ENCODE measurements around the gene TAS2R40. TPM values are rescaled to one million over a fixed set of nuclear protein-coding genes. Genes with fewer than 3 reads are reported as not detected.

TAS2R40 gene
- total RNA-seq, 2 donors from 2014 or later: not detected

- no peak overlapping the region for H3K27ac ChIP-seq
- TF ChIP-seq CTCF (IDR thresholded peaks at IDR 0.05) (no peak), POLR2A (IDR thresholded peaks at IDR 0.05) (no peak)
- no peaks in the 10 kb centered on the region for H3K9me3 ChIP-seq
- DNase-seq: no peak
- 87 to 88% methylated on average over 2 of the region's 2 CpGs for WGBS, 2 donors
- H3K4me1 ChIP-seq: no peaks in the 10 kb centered on the region
- no peaks in the 10 kb centered on the region for H3K27me3 ChIP-seq
- no peak overlapping the region for H3K4me3 ChIP-seq
- no peak for ATAC-seq
- H3K36me3 ChIP-seq (replicated peaks in 1 of 2; ENCODE audit: insufficient read depth in 1 of 2, low read depth in 2 of 2): no peaks in the 10 kb centered on the region
- intact Hi-C loops (cut with DNase I): no loop called here
These were observed 9.0 kb downstream of the TAS2R40 start for GRCh38 chr7:143230602-143231457.

- H3K27me3 ChIP-seq: no peaks in the 10 kb centered on the region
- no peaks in the 10 kb centered on the region for H3K36me3 ChIP-seq (replicated peaks in 1 of 2; ENCODE audit: insufficient read depth in 1 of 2, low read depth in 2 of 2)
- intact Hi-C loops (cut with DNase I): no loop called here
- no peak overlapping the region for H3K4me3 ChIP-seq
- no peaks in the 10 kb centered on the region for H3K4me1 ChIP-seq
- no peak for TF ChIP-seq CTCF (IDR thresholded peaks at IDR 0.05)
- no peak for TF ChIP-seq POLR2A (IDR thresholded peaks at IDR 0.05)
- ATAC-seq (no peak), DNase-seq (no peak)
- no peak overlapping the region for H3K27ac ChIP-seq
- 95 to 98% methylated on average over 2 of the region's 2 CpGs for WGBS, 2 donors
- H3K9me3 ChIP-seq: no peaks in the 10 kb centered on the region
These were observed 12.1 kb downstream of the TAS2R40 start for GRCh38 chr7:143233816-143234532.

- H3K27ac ChIP-seq: no peak overlapping the region
- TF ChIP-seq POLR2A (IDR thresholded peaks at IDR 0.05) (no peak), CTCF (IDR thresholded peaks at IDR 0.05) (no peak)
- H3K4me1 ChIP-seq: no peaks in the 10 kb centered on the region
- ATAC-seq (no peak), DNase-seq (no peak)
- H3K9me3 ChIP-seq: no peaks in the 10 kb centered on the region
- no peaks in the 10 kb centered on the region for H3K36me3 ChIP-seq (replicated peaks in 1 of 2; ENCODE audit: insufficient read depth in 1 of 2, low read depth in 2 of 2)
- H3K4me3 ChIP-seq: no peak overlapping the region
- intact Hi-C loops (cut with DNase I): no loop called here
- WGBS, 2 donors: 53 to 72% methylated on average over 3 of the region's 3 CpGs
- H3K27me3 ChIP-seq: no peaks in the 10 kb centered on the region
These were observed 12.7 kb downstream of the TAS2R40 start for GRCh38 chr7:143234533-143234875.

GRCh38 chr7:143235561-143235960, 13.7 kb downstream of the TAS2R40 start:
- Histone ChIP-seq H3K27ac (no peak overlapping the region), H3K4me3 (no peak overlapping the region), H3K27me3 (no peaks in the 10 kb centered on the region), H3K36me3 (replicated peaks in 1 of 2; ENCODE audit: insufficient read depth in 1 of 2, low read depth in 2 of 2) (no peaks in the 10 kb centered on the region), H3K9me3 (no peaks in the 10 kb centered on the region), H3K4me1 (no peaks in the 10 kb centered on the region)
- TF ChIP-seq POLR2A (IDR thresholded peaks at IDR 0.05) (no peak), CTCF (IDR thresholded peaks at IDR 0.05) (no peak)
- ATAC-seq (no peak), DNase-seq (no peak)
- 12 to 25% methylated on average over 1 of the region's 1 CpG for WGBS, 2 donors
- intact Hi-C loops (cut with DNase I): no loop called here

Measured in body of pancreas (tissue), 4 donors.